Erythroblast (primary cell): ENCODE results near the gene CHST12.

Experiments
- GATA1 ChIP-seq: IDR thresholded peaks from 2 replicates; pipeline ENCODE4 v1.6.1; 2011; ENCODE audit warnings: low read depth, mild to moderate bottlenecking, control low read depth, low read length, moderate library complexity
- POLR2A ChIP-seq: IDR thresholded peaks from 2 replicates; pipeline ENCODE4 v1.6.1; 2011; ENCODE audit warnings: mild to moderate bottlenecking, low read length

DNA sequence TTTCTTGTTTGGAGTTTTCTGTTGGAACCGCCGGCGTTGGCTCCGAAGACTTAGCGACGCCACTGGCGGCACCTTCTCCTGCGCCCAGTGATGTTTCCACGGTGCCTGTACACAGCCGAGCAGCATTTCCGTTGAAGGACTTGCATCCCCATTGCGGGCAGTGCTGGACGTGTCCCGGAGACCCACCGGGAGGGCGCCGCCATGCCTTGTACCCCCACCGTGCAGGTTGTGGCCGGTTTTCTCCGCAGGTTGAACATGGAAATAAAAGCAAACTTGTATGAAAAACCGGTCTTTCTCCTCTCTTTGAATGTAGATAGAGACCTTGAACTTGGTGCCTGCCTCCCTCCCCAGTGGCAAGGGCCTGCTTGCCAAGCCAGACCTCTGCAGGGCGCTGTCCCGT is 22.9 kb upstream of the CHST12 start:
- TF ChIP-seq POLR2A = no peak
- TF ChIP-seq GATA1 = no peak
